WTC11 (cell line): ENCODE data around the gene GALNT18. TPM values are rescaled to one million over a fixed set of nuclear protein-coding genes. Genes with fewer than 3 reads are reported as not detected.

Source experiments
- ATAC-seq: fragments of 200-7000 bp; cut with Tn5 transposase; 2 replicates; pipeline ENCODE4 v1.10.0; 2021; ENCODE audit warnings: mild to moderate bottlenecking, moderate library complexity
- CTCF ChIA-PET: fragments of 300-600 bp; sonication (Branson Sonifier 250); formaldehyde crosslinking; loops from one replicate; lab custom pipeline; 2021; ENCODE audit warnings: antibody characterized with exemption; lab: Charles Lee
- POLR2A ChIA-PET: fragments of 350-600 bp; sonication (Branson Sonifier 250); formaldehyde crosslinking; loops from one replicate; lab custom pipeline; 2021; ENCODE audit warnings: antibody characterized with exemption; lab: Charles Lee
- DNase-seq: peaks from one replicate; pipeline ENCODE4 v3.0.0; 2021; ENCODE audit warnings: low spot score
- H3K27ac Mint-ChIP-seq: 2 replicates; pipeline ENCODE4 v1.8.0; 2021; ENCODE audit warnings: mixed read lengths
- H3K27me3 Mint-ChIP-seq: 2 replicates; pipeline ENCODE4 v1.8.0; 2021; ENCODE audit warnings: low read depth, mild to moderate bottlenecking, moderate library complexity, mixed read lengths
- H3K36me3 Mint-ChIP-seq: 2 replicates; pipeline ENCODE4 v1.8.0; 2021; ENCODE audit warnings: mixed read lengths
- H3K4me1 Mint-ChIP-seq: 2 replicates; pipeline ENCODE4 v1.8.0; 2022; ENCODE audit warnings: mixed read lengths
- H3K4me3 Mint-ChIP-seq: 2 replicates; pipeline ENCODE4 v1.8.0; 2021; ENCODE audit warnings: mild to moderate bottlenecking, moderate library complexity, mixed read lengths
- H3K9me3 Mint-ChIP-seq: 2 replicates; pipeline ENCODE4 v1.8.0; 2021; ENCODE audit warnings: mixed read lengths
- ATF1 ChIP-seq: sonication (generic); formaldehyde crosslinking; IDR thresholded peaks from 2 replicates; pipeline ENCODE4 v1.8.1; 2023; ENCODE audit warnings: mild to moderate bottlenecking, moderate library complexity, missing genetic modification reagents
- ETV6 ChIP-seq: sonication (generic); formaldehyde crosslinking; IDR thresholded peaks from 2 replicates; pipeline ENCODE4 v1.8.1; 2022; ENCODE audit warnings: mild to moderate bottlenecking, missing genetic modification reagents
- FOXP4 ChIP-seq: sonication (generic); formaldehyde crosslinking; IDR thresholded peaks from 2 replicates; pipeline ENCODE4 v1.8.0; 2022; ENCODE audit warnings: mild to moderate bottlenecking, missing genetic modification reagents
- HMGA2 ChIP-seq: fragments of 250-450 bp; sonication (Bioruptor Pico); IDR thresholded peaks from 2 replicates; pipeline ENCODE4 v1.4.0; 2021; ENCODE audit warnings: mild to moderate bottlenecking, moderate library complexity
- IRF1 ChIP-seq: sonication (generic); formaldehyde crosslinking; IDR thresholded peaks from 2 replicates; pipeline ENCODE4 v1.8.0; 2023; ENCODE audit warnings: missing genetic modification reagents
- IRF2 ChIP-seq: sonication (generic); formaldehyde crosslinking; IDR thresholded peaks from 2 replicates; pipeline ENCODE4 v1.8.0; 2022; ENCODE audit warnings: low read depth, missing genetic modification reagents, borderline replicate concordance
- NR1H2 ChIP-seq: sonication (generic); formaldehyde crosslinking; IDR thresholded peaks from 2 replicates; pipeline ENCODE4 v1.9.0; 2021; ENCODE audit warnings: mild to moderate bottlenecking, moderate library complexity, missing genetic modification reagents
- NR2C2 ChIP-seq: sonication (generic); formaldehyde crosslinking; IDR thresholded peaks from 2 replicates; pipeline ENCODE4 v1.8.0; 2022; ENCODE audit warnings: mild to moderate bottlenecking, missing genetic modification reagents
- PRDM15 ChIP-seq: sonication (generic); formaldehyde crosslinking; IDR thresholded peaks from 2 replicates; pipeline ENCODE4 v1.8.0; 2022; ENCODE audit warnings: missing genetic modification reagents
- PREB ChIP-seq: sonication (generic); formaldehyde crosslinking; IDR thresholded peaks from 2 replicates; pipeline ENCODE4 v1.8.1; 2022; ENCODE audit warnings: mild to moderate bottlenecking, missing genetic modification reagents, moderate library complexity, borderline replicate concordance
- STAT6 ChIP-seq: sonication (generic); formaldehyde crosslinking; conservative IDR thresholded peaks from 2 replicates; pipeline ENCODE4 v1.8.1; 2023; ENCODE audit warnings: mild to moderate bottlenecking, low read depth, missing genetic modification reagents, moderate library complexity
- TEAD4 ChIP-seq: sonication (generic); formaldehyde crosslinking; IDR thresholded peaks from 2 replicates; pipeline ENCODE4 v1.8.0; 2022; ENCODE audit warnings: mild to moderate bottlenecking, missing genetic modification reagents
- USF1 ChIP-seq: sonication (generic); formaldehyde crosslinking; IDR thresholded peaks from 2 replicates; pipeline ENCODE4 v1.8.0; 2022; ENCODE audit warnings: mild to moderate bottlenecking, missing genetic modification reagents
- ZNF263 ChIP-seq: sonication (generic); formaldehyde crosslinking; IDR thresholded peaks from 2 replicates; pipeline ENCODE4 v1.8.1; 2022; ENCODE audit warnings: low read depth, mild to moderate bottlenecking, moderate library complexity, missing genetic modification reagents
- ZNF317 ChIP-seq: sonication (generic); formaldehyde crosslinking; IDR thresholded peaks from 2 replicates; pipeline ENCODE4 v1.8.1; 2023; ENCODE audit warnings: low read depth, mild to moderate bottlenecking, moderate library complexity, missing genetic modification reagents, borderline replicate concordance
- ZNF423 ChIP-seq: fragments of 250-450 bp; sonication (Bioruptor Pico); IDR thresholded peaks from 2 replicates; pipeline ENCODE4 v2.1.2; 2022; ENCODE audit warnings: mild to moderate bottlenecking, moderate library complexity
- total RNA-seq: library from RNA; stranded (reverse); gene quantifications from 3 replicates; pipeline ENCODE4 v1.2.3, GENCODE V29; 2021
- TF ChIP-seq, protein P1 (sequence below): sonication (generic); formaldehyde crosslinking; IDR thresholded peaks from 2 replicates; pipeline ENCODE4 v1.8.1; 2023; ENCODE audit warnings: mild to moderate bottlenecking, missing genetic modification reagents, moderate library complexity
- TF ChIP-seq, protein P2 (sequence below): fragments of 250-450 bp; sonication (Bioruptor Pico); IDR thresholded peaks from 2 replicates; pipeline ENCODE4 v1.9.0; 2021; ENCODE audit warnings: mild to moderate bottlenecking
- TF ChIP-seq, protein P3 (sequence below): fragments of 250-450 bp; sonication (Bioruptor Pico); IDR thresholded peaks from 2 replicates; pipeline ENCODE4 v2.1.2; 2022; ENCODE audit warnings: mild to moderate bottlenecking, moderate library complexity

Gene GALNT18
- total RNA-seq, 1 experiment from 2014 or later, result 5.0 TPM

- TF ChIP-seq, protein P1, sequence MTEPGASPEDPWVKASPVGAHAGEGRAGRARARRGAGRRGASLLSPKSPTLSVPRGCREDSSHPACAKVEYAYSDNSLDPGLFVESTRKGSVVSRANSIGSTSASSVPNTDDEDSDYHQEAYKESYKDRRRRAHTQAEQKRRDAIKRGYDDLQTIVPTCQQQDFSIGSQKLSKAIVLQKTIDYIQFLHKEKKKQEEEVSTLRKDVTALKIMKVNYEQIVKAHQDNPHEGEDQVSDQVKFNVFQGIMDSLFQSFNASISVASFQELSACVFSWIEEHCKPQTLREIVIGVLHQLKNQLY (CRISPR knock-in tag), result no peak
- TF ChIP-seq ZNF423 (CRISPR knock-in tag) (no peak), NR2C2 (CRISPR knock-in tag) (no peak), ZNF263 (CRISPR knock-in tag) (no peak), IRF2 (no peak), ZNF317 (no peak), HMGA2 (CRISPR knock-in tag) (no peak)
These were observed 40.3 kb downstream of the GALNT18 start (continued) for GRCh38 chr11:11581481-11581880.

GRCh38 chr11:11580841-11581411 lies 40.9 kb downstream of the GALNT18 start:
- no peak for DNase-seq
- CTCF ChIA-PET, result no interaction called here
- no peak for TF ChIP-seq ZNF263 (CRISPR knock-in tag)
- no peak for TF ChIP-seq PREB (CRISPR knock-in tag)
- TF ChIP-seq ETV6 (CRISPR knock-in tag), result no peak
- no peak for TF ChIP-seq FOXP4 (CRISPR knock-in tag)
- TF ChIP-seq IRF1, result no peak
- TF ChIP-seq USF1 (CRISPR knock-in tag), result no peak
- no peak for TF ChIP-seq NR1H2 (CRISPR knock-in tag)
- TF ChIP-seq STAT6 (CRISPR knock-in tag), result no peak
- TF ChIP-seq ATF1 (CRISPR knock-in tag), result no peak
- TF ChIP-seq, protein P2, sequence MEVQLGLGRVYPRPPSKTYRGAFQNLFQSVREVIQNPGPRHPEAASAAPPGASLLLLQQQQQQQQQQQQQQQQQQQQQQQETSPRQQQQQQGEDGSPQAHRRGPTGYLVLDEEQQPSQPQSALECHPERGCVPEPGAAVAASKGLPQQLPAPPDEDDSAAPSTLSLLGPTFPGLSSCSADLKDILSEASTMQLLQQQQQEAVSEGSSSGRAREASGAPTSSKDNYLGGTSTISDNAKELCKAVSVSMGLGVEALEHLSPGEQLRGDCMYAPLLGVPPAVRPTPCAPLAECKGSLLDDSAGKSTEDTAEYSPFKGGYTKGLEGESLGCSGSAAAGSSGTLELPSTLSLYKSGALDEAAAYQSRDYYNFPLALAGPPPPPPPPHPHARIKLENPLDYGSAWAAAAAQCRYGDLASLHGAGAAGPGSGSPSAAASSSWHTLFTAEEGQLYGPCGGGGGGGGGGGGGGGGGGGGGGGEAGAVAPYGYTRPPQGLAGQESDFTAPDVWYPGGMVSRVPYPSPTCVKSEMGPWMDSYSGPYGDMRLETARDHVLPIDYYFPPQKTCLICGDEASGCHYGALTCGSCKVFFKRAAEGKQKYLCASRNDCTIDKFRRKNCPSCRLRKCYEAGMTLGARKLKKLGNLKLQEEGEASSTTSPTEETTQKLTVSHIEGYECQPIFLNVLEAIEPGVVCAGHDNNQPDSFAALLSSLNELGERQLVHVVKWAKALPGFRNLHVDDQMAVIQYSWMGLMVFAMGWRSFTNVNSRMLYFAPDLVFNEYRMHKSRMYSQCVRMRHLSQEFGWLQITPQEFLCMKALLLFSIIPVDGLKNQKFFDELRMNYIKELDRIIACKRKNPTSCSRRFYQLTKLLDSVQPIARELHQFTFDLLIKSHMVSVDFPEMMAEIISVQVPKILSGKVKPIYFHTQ (CRISPR knock-in tag), result no peak
- no peak for TF ChIP-seq PRDM15
- TF ChIP-seq, protein P3, sequence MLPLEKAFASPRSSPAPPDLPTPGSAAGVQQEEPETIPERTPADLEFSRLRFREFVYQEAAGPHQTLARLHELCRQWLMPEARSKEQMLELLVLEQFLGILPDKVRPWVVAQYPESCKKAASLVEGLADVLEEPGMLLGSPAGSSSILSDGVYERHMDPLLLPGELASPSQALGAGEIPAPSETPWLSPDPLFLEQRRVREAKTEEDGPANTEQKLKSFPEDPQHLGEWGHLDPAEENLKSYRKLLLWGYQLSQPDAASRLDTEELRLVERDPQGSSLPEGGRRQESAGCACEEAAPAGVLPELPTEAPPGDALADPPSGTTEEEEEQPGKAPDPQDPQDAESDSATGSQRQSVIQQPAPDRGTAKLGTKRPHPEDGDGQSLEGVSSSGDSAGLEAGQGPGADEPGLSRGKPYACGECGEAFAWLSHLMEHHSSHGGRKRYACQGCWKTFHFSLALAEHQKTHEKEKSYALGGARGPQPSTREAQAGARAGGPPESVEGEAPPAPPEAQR (CRISPR knock-in tag), result no peak
- TF ChIP-seq TEAD4 (CRISPR knock-in tag), result no peak

More at GRCh38 chr11:11580841-11581411, 40.9 kb downstream of the GALNT18 start:
- no peak for ATAC-seq
- POLR2A ChIA-PET, result no interaction called here
- Mint-ChIP-seq H3K36me3 (no peaks in the 10 kb centered on the region), H3K9me3 (no peaks in the 10 kb centered on the region), H3K27ac (no peak overlapping the region), H3K27me3 (no peaks in the 10 kb centered on the region), H3K4me3 (no peak overlapping the region), H3K4me1 (peaks cover 13% of the 10 kb centered on the region)
